HepG2 (cell line): ENCODE data around the gene ABHD17B. TPM values are rescaled to one million over a fixed set of nuclear protein-coding genes. Genes with fewer than 3 reads are reported as not detected.

Experiments
- ATAD3A ChIP-seq: sonication (generic); formaldehyde crosslinking; IDR thresholded peaks from 2 replicates; pipeline ENCODE4 v1.4.0; 2020; ENCODE audit warnings: missing genetic modification reagents
- HDAC6 ChIP-seq: fragments of 200-600 bp; sonication (generic); IDR thresholded peaks from 2 replicates; pipeline ENCODE4 v1.7.0; 2017; ENCODE audit warnings: mild to moderate bottlenecking, antibody characterized with exemption, low read length, low read depth
- HMG20A ChIP-seq: IDR thresholded peaks from 2 replicates; pipeline ENCODE4 v1.6.1; 2016; ENCODE audit warnings: borderline replicate concordance
- HNRNPH1 ChIP-seq: fragments of 200-400 bp; formaldehyde crosslinking; optimal IDR thresholded peaks from 2 replicates; pipeline ENCODE3; 2017; ENCODE audit warnings: mild to moderate bottlenecking, low read depth, low read length
- HNRNPK ChIP-seq: fragments of 200-400 bp; formaldehyde crosslinking; IDR thresholded peaks from 2 replicates; pipeline ENCODE4 v1.6.1; 2018; ENCODE audit warnings: low read length, low read depth, moderate library complexity, mild to moderate bottlenecking; ENCODE audit not compliant: poor library complexity, severe bottlenecking
- JUNB ChIP-seq: sonication (generic); formaldehyde crosslinking; IDR thresholded peaks from 2 replicates; pipeline ENCODE4 v1.8.0; 2022; ENCODE audit warnings: missing genetic modification reagents, mild to moderate bottlenecking, borderline replicate concordance
- NFYB ChIP-seq: sonication (generic); formaldehyde crosslinking; IDR thresholded peaks from 2 replicates; pipeline ENCODE4 v1.4.0; 2020; ENCODE audit warnings: missing genetic modification reagents
- PHF5A ChIP-seq: IDR thresholded peaks from one replicate; pipeline ENCODE4 v1.6.1; 2018; ENCODE audit warnings: low read depth, missing genetic modification reagents; ENCODE audit not compliant: unreplicated experiment
- POLR2A ChIP-seq, 2 experiments: IDR thresholded peaks; 2 replicates each; pipeline ENCODE4 v1.6.1; 2011; ENCODE audit warnings: low read depth in 2 of 2, low read length in 2 of 2, mild to moderate bottlenecking in 1 of 2, moderate library complexity in 1 of 2; ENCODE audit not compliant: insufficient read depth in 1 of 2
- U2AF1 ChIP-seq: fragments of 200-400 bp; formaldehyde crosslinking; optimal IDR thresholded peaks from 2 replicates; pipeline ENCODE3; 2017; ENCODE audit warnings: mild to moderate bottlenecking, low read depth, low read length
- ZNF224 ChIP-seq: sonication (generic); formaldehyde crosslinking; IDR thresholded peaks from 2 replicates; pipeline ENCODE4 v1.5.0; 2020; ENCODE audit warnings: mild to moderate bottlenecking, missing genetic modification reagents
- ZNF598 ChIP-seq: sonication (generic); formaldehyde crosslinking; IDR thresholded peaks from 2 replicates; pipeline ENCODE4 v1.5.1; 2020; ENCODE audit warnings: mild to moderate bottlenecking, missing genetic modification reagents, borderline replicate concordance
- ZNF780A ChIP-seq: sonication (generic); formaldehyde crosslinking; IDR thresholded peaks from 2 replicates; pipeline ENCODE4 v1.8.0; 2022; ENCODE audit warnings: mild to moderate bottlenecking, missing genetic modification reagents, moderate library complexity
- ZNF878 ChIP-seq: sonication (generic); formaldehyde crosslinking; IDR thresholded peaks from 2 replicates; pipeline ENCODE4 v1.8.1; 2023; ENCODE audit warnings: mild to moderate bottlenecking, missing genetic modification reagents, moderate library complexity
- ZNF879 ChIP-seq: sonication (generic); formaldehyde crosslinking; IDR thresholded peaks from 2 replicates; pipeline ENCODE4 v1.8.1; 2023; ENCODE audit warnings: missing genetic modification reagents
- polyA plus RNA-seq, 8 experiments: library from polyadenylated mRNA; depleted of rRNA in 3 of 8; stranded (reverse) in 7 of 8; unstranded in 1 of 8; fragments of >200 nt; fragmentation: Illumina TruSeq in 4 of 8; extraction: Trizol in 4 of 8; gene quantifications; 2 replicates each; pipeline versions ENCODE4 v1.2.1 to v1.2.3, GENCODE V29; 2011 to 2016; ENCODE audit warnings: low read depth in 4 of 8, missing spikeins in 1 of 8, mixed read lengths in 1 of 8; ENCODE audit not compliant: insufficient read depth in 1 of 8
- total RNA-seq, 5 experiments: library from RNA; depleted of rRNA; stranded (reverse); fragments of >200 nt; fragmentation: Illumina TruSeq; extraction: Trizol; gene quantifications; 2 replicates each; pipeline ENCODE4 v1.2.3, GENCODE V29; 2016; ENCODE audit warnings: low read depth in 1 of 5
- TF ChIP-seq, protein P1 (sequence below): sonication (generic); formaldehyde crosslinking; IDR thresholded peaks from 2 replicates; pipeline ENCODE4 v1.4.0; 2020; ENCODE audit warnings: missing genetic modification reagents
- TF ChIP-seq, protein P2 (sequence below): sonication (generic); formaldehyde crosslinking; IDR thresholded peaks from 2 replicates; pipeline ENCODE4 v1.5.1; 2020; ENCODE audit warnings: missing genetic modification reagents, mild to moderate bottlenecking, borderline replicate concordance
- TF ChIP-seq, protein P3 (sequence below): sonication (generic); formaldehyde crosslinking; IDR thresholded peaks from 2 replicates; pipeline ENCODE4 v1.4.0; 2020; ENCODE audit warnings: mild to moderate bottlenecking, missing genetic modification reagents
- TF ChIP-seq, protein P4 (sequence below): sonication (generic); formaldehyde crosslinking; IDR thresholded peaks from 2 replicates; pipeline ENCODE4 v1.8.1; 2023; ENCODE audit warnings: missing genetic modification reagents, inconsistent platforms, borderline replicate concordance
- TF ChIP-seq, protein P5 (sequence below): sonication (generic); formaldehyde crosslinking; IDR thresholded peaks from 2 replicates; pipeline ENCODE4 v1.4.0; 2020; ENCODE audit warnings: missing genetic modification reagents
- TF ChIP-seq, protein P6 (sequence below): sonication (generic); formaldehyde crosslinking; IDR thresholded peaks from 2 replicates; pipeline ENCODE4 v1.4.0; 2020; ENCODE audit warnings: missing genetic modification reagents, borderline replicate concordance

The ABHD17B gene
- total and polyA plus RNA-seq, 2 of the 13 experiments (the other 11 are each of a cell fraction or from before 2014, with no cell fraction given) = 11.3 to 22.0 TPM

DNA sequence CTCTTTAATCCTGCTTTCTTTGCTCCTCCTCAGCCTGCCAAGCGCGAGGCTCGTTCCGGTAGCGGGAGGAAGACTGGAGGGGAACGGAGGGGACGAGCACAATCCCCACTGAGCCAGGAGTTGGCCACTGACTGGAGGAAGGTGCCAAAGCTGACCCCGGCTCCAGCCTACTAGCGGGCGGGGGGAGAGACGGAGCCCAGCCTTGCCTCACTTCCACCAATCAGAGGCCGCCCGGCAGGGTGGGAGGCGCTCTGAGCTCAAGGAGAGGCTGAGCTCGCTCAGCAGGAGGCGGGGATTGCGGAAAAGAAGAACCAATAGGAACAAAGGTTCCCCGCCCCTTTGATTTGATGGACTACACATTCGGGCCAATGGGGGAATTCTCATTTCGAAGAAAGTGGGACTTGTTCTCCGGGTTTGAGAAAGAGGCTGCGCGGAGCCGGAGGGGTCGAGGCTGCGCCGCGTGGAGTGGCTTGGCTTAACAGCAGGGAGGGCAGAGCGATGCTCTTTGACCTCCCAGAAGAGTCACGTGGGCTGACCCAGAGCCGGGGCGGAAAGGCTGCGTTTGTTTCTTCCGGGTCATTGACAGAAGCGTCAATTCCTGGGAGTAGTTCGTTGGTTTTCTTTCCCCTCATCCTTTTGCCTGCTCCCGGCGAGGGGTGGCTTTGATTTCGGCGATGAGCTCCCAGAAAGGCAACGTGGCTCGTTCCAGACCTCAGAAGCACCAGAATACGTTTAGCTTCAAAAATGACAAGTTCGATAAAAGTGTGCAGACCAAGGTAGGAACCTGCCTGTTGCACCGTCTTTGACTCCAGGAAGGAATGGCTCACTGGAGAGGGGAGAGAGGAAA lies at the start of gene ABHD17B, which contains the start of gene C9orf85 (continued):
- TF ChIP-seq JUNB (CRISPR knock-in tag) (no peak), HNRNPH1 (no peak), ZNF780A (no peak; the same call in 1 of the 2 replicates), PHF5A (CRISPR knock-in tag) (peak; percentile 93), ZNF598 (peak; percentile 89; the same call in 1 of the 2 replicates), NFYB (CRISPR knock-in tag) (peak; percentile 96), HDAC6 (no peak), ZNF878 (peak; percentile 94), HNRNPK (no peak), ZNF879 (no peak; the same call in 1 of the 2 replicates), HMG20A (no peak; the same call in 1 of the 2 replicates), ZNF224 (CRISPR knock-in tag) (0 out of 2 replicates have a peak, but pooled peaks have one; percentile 66), ATAD3A (CRISPR knock-in tag) (no peak), U2AF1 (peak; percentile 89), POLR2A (IDR thresholded peaks at IDR 0.05; ENCODE audit: insufficient read depth in 1 of 2, low read depth in 2 of 2, low read length in 2 of 2) (peak; percentile 98 to 99)
- TF ChIP-seq, protein P1, sequence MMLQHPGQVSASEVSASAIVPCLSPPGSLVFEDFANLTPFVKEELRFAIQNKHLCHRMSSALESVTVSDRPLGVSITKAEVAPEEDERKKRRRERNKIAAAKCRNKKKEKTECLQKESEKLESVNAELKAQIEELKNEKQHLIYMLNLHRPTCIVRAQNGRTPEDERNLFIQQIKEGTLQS (CRISPR knock-in tag) = no peak
- TF ChIP-seq, protein P2, sequence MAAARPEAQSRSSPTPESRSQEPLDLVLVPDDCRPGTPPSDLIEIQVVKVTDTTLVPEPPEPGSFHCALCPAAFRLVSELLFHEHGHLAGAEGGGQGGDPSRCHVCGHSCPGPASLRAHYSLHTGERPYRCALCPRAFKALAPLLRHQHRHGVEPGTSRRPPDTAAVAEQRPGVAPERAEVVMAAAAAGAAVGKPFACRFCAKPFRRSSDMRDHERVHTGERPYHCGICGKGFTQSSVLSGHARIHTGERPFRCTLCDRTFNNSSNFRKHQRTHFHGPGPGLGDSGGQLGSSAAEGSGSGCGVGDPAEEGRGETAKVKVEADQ (CRISPR knock-in tag) = peak; percentile 37; the same call in 1 of the 2 replicates
- TF ChIP-seq, protein P3, sequence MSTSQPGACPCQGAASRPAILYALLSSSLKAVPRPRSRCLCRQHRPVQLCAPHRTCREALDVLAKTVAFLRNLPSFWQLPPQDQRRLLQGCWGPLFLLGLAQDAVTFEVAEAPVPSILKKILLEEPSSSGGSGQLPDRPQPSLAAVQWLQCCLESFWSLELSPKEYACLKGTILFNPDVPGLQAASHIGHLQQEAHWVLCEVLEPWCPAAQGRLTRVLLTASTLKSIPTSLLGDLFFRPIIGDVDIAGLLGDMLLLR (CRISPR knock-in tag) = no peak
- TF ChIP-seq, protein P4, sequence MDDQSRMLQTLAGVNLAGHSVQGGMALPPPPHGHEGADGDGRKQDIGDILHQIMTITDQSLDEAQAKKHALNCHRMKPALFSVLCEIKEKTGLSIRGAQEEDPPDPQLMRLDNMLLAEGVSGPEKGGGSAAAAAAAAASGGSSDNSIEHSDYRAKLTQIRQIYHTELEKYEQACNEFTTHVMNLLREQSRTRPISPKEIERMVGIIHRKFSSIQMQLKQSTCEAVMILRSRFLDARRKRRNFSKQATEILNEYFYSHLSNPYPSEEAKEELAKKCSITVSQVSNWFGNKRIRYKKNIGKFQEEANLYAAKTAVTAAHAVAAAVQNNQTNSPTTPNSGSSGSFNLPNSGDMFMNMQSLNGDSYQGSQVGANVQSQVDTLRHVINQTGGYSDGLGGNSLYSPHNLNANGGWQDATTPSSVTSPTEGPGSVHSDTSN (CRISPR knock-in tag) = peak; percentile 73; the same call in 1 of the 2 replicates
- TF ChIP-seq, protein P5, sequence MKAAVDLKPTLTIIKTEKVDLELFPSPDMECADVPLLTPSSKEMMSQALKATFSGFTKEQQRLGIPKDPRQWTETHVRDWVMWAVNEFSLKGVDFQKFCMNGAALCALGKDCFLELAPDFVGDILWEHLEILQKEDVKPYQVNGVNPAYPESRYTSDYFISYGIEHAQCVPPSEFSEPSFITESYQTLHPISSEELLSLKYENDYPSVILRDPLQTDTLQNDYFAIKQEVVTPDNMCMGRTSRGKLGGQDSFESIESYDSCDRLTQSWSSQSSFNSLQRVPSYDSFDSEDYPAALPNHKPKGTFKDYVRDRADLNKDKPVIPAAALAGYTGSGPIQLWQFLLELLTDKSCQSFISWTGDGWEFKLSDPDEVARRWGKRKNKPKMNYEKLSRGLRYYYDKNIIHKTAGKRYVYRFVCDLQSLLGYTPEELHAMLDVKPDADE (CRISPR knock-in tag) = peak; percentile 84; the same call in 1 of the 2 replicates
- TF ChIP-seq, protein P6, sequence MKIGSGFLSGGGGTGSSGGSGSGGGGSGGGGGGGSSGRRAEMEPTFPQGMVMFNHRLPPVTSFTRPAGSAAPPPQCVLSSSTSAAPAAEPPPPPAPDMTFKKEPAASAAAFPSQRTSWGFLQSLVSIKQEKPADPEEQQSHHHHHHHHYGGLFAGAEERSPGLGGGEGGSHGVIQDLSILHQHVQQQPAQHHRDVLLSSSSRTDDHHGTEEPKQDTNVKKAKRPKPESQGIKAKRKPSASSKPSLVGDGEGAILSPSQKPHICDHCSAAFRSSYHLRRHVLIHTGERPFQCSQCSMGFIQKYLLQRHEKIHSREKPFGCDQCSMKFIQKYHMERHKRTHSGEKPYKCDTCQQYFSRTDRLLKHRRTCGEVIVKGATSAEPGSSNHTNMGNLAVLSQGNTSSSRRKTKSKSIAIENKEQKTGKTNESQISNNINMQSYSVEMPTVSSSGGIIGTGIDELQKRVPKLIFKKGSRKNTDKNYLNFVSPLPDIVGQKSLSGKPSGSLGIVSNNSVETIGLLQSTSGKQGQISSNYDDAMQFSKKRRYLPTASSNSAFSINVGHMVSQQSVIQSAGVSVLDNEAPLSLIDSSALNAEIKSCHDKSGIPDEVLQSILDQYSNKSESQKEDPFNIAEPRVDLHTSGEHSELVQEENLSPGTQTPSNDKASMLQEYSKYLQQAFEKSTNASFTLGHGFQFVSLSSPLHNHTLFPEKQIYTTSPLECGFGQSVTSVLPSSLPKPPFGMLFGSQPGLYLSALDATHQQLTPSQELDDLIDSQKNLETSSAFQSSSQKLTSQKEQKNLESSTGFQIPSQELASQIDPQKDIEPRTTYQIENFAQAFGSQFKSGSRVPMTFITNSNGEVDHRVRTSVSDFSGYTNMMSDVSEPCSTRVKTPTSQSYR = peak; percentile 37; the same call in 1 of the 2 replicates
